ENCODE results near the gene LILRB1. TPM values are rescaled to one million over a fixed set of nuclear protein-coding genes. Genes with fewer than 3 reads are reported as not detected.
"Not testable (repeated sequence)": the region's sequence is repeated elsewhere in the genome, so short reads cannot be mapped to it uniquely, and the experiment has no call there.

LILRB1 gene
- total RNA-seq, 2 donors from 2014 or later: 0.68 to 1.2 TPM

GRCh38 chr19:54626757-54627156 lies 3.5 kb upstream of the LILRB1 start:
- no peak for DNase-seq (ENCODE audit: low spot score)
- intact Hi-C loops (cut with DNase I): no loop called here
- TF ChIP-seq POLR2A (IDR thresholded peaks at IDR 0.05) (no peak), POLR2AphosphoS5 (IDR thresholded peaks at IDR 0.05) (no peak), CTCF (IDR thresholded peaks at IDR 0.05) (no peak)
- WGBS: 85% methylated on average over 8 of the region's 8 CpGs
- H3K9me3 ChIP-seq: no peaks in the 10 kb centered on the region
- H3K4me1 ChIP-seq (replicated peaks): no peaks in the 10 kb centered on the region
- no peak overlapping the region for H3K27ac ChIP-seq
- no peak overlapping the region for H3K4me3 ChIP-seq
- H3K27me3 ChIP-seq (replicated peaks; ENCODE audit: insufficient read depth): no peaks in the 10 kb centered on the region
- no peaks in the 10 kb centered on the region for H3K36me3 ChIP-seq

GRCh38 chr19:54627912-54628311 lies 2.4 kb upstream of the LILRB1 start:
- 37% methylated on average over 4 of the region's 4 CpGs for WGBS
- H3K4me3 ChIP-seq; H3K4me1 ChIP-seq (replicated peaks); H3K9me3 ChIP-seq; intact Hi-C loops (cut with DNase I); H3K27me3 ChIP-seq (replicated peaks; ENCODE audit: insufficient read depth); H3K36me3 ChIP-seq: not testable (repeated sequence)
- peak overlapping the region; percentile 56 to 65 for H3K27ac ChIP-seq
- peak; percentile 70 for TF ChIP-seq POLR2AphosphoS5 (IDR thresholded peaks at IDR 0.05)
- DNase-seq (ENCODE audit: low spot score): peak; percentile 30

GRCh38 chr19:54630782-54631181 lies 498 bp downstream of the LILRB1 start:
- DNase-seq (ENCODE audit: low spot score): no peak
- Histone ChIP-seq H3K27ac (no peak overlapping the region), H3K9me3 (no peaks in the 10 kb centered on the region), H3K4me1 (replicated peaks) (no peaks in the 10 kb centered on the region), H3K4me3 (no peak overlapping the region), H3K27me3 (replicated peaks; ENCODE audit: insufficient read depth) (no peaks in the 10 kb centered on the region), H3K36me3 (no peaks in the 10 kb centered on the region)
- TF ChIP-seq POLR2A (IDR thresholded peaks at IDR 0.05) (no peak), CTCF (IDR thresholded peaks at IDR 0.05) (no peak), POLR2AphosphoS5 (IDR thresholded peaks at IDR 0.05) (no peak)
- WGBS: 49% methylated on average over 6 of the region's 6 CpGs
- intact Hi-C loops (cut with DNase I): no loop called here

- H3K36me3 ChIP-seq; intact Hi-C loops (cut with DNase I); H3K4me1 ChIP-seq (replicated peaks); H3K9me3 ChIP-seq; H3K27ac ChIP-seq; DNase-seq (ENCODE audit: low spot score); H3K27me3 ChIP-seq (replicated peaks; ENCODE audit: insufficient read depth); H3K4me3 ChIP-seq: not testable (repeated sequence)
- WGBS: 71% methylated on average over 23 of the region's 23 CpGs
Observed at GRCh38 chr19:54631489-54632337, 1.4 kb downstream of the LILRB1 start.

GRCh38 chr19:54632517-54632916 lies 2.2 kb downstream of the LILRB1 start:
- H3K27me3 ChIP-seq (replicated peaks; ENCODE audit: insufficient read depth): not testable (repeated sequence)
- WGBS: 88% methylated on average over 15 of the region's 16 CpGs

GRCh38 chr19:54633401-54633800 lies 3.1 kb downstream of the LILRB1 start:
- no peak overlapping the region for H3K27ac ChIP-seq
- H3K9me3 ChIP-seq: no peaks in the 10 kb centered on the region
- TF ChIP-seq POLR2A (IDR thresholded peaks at IDR 0.05) (no peak), POLR2AphosphoS5 (IDR thresholded peaks at IDR 0.05) (no peak), CTCF (IDR thresholded peaks at IDR 0.05) (no peak)
- no peaks in the 10 kb centered on the region for H3K36me3 ChIP-seq
- intact Hi-C loops (cut with DNase I): no loop called here
- H3K27me3 ChIP-seq (replicated peaks; ENCODE audit: insufficient read depth): no peaks in the 10 kb centered on the region
- H3K4me3 ChIP-seq: no peak overlapping the region
- no peak for DNase-seq (ENCODE audit: low spot score)
- H3K4me1 ChIP-seq (replicated peaks): no peaks in the 10 kb centered on the region
- WGBS: 80% methylated on average over 7 of the region's 7 CpGs

More at GRCh38 chr19:54632517-54632916, 2.2 kb downstream of the LILRB1 start:
- H3K27ac ChIP-seq; H3K9me3 ChIP-seq; H3K36me3 ChIP-seq; H3K4me1 ChIP-seq (replicated peaks); H3K4me3 ChIP-seq; DNase-seq (ENCODE audit: low spot score); intact Hi-C loops (cut with DNase I): not testable (repeated sequence)

- H3K4me3 ChIP-seq; DNase-seq (ENCODE audit: low spot score); H3K36me3 ChIP-seq; H3K27me3 ChIP-seq (replicated peaks; ENCODE audit: insufficient read depth); H3K4me1 ChIP-seq (replicated peaks); intact Hi-C loops (cut with DNase I); H3K9me3 ChIP-seq; H3K27ac ChIP-seq: not testable (repeated sequence)
- WGBS: 22% methylated on average over 12 of the region's 12 CpGs
Observed at GRCh38 chr19:54636081-54636480, 5.8 kb downstream of the LILRB1 start.

Measured in prostate gland (tissue), 2 donors.